ENCODE data around the gene THUMPD1. TPM values are rescaled to one million over a fixed set of nuclear protein-coding genes. Genes with fewer than 3 reads are reported as not detected.

THUMPD1 gene
- total RNA-seq, 4 donors from 2014 or later = 59.6 to 120 (median 91.8) TPM

- 67% methylated on average over 1 of the region's 1 CpG; no CpG with 5 or more reads in 1 of the 2 donors for WGBS, 2 donors (ENCODE audit: low coverage in 1 of 2)
- H3K27ac ChIP-seq = no peak overlapping the region
- no peak for ATAC-seq
- no peak overlapping the region for H3K4me3 ChIP-seq
- no peaks in the 10 kb centered on the region for H3K4me1 ChIP-seq
- H3K36me3 ChIP-seq = no peaks in the 10 kb centered on the region
- TF ChIP-seq EP300 (IDR thresholded peaks at IDR 0.05) (no peak), POLR2AphosphoS5 (IDR thresholded peaks at IDR 0.05) (no peak), CTCF (IDR thresholded peaks at IDR 0.05) (no peak)
- peaks cover 0 to 10% (median 0%) of the 10 kb centered on the region in 3 donors for H3K9me3 ChIP-seq
- H3K27me3 ChIP-seq = no peaks in the 10 kb centered on the region
Observed at GRCh38 chr16:20750558-20750957, 8.9 kb upstream of the THUMPD1 start.

- no peaks in the 10 kb centered on the region for H3K36me3 ChIP-seq
- no peak for TF ChIP-seq POLR2A (IDR thresholded peaks at IDR 0.05)
- no peak for TF ChIP-seq CTCF (IDR thresholded peaks at IDR 0.05)
- no peak for TF ChIP-seq POLR2AphosphoS5 (IDR thresholded peaks at IDR 0.05)
- TF ChIP-seq EP300 (IDR thresholded peaks at IDR 0.05) = no peak
- no peak overlapping the region for H3K4me3 ChIP-seq
- H3K27me3 ChIP-seq = no peaks in the 10 kb centered on the region
- H3K4me1 ChIP-seq = no peaks in the 10 kb centered on the region
- no peak overlapping the region for H3K27ac ChIP-seq
- WGBS, 2 donors (ENCODE audit: low coverage in 1 of 2) = 50 to 100% methylated on average over 1 of the region's 1 CpG
- ATAC-seq = no peak
- H3K9me3 ChIP-seq = peaks cover 0 to 10% (median 0%) of the 10 kb centered on the region in 3 donors
Observed at GRCh38 chr16:20749474-20749873, 7.9 kb upstream of the THUMPD1 start.

- H3K4me3 ChIP-seq = no peak overlapping the region
- WGBS, 2 donors (ENCODE audit: low coverage in 1 of 2) = 81 to 87% methylated on average over 4 of the region's 4 CpGs
- no peak for ATAC-seq
- H3K27ac ChIP-seq = no peak overlapping the region
- H3K27me3 ChIP-seq = no peaks in the 10 kb centered on the region
- H3K9me3 ChIP-seq = peaks cover 0 to 10% (median 0%) of the 10 kb centered on the region in 3 donors
- no peaks in the 10 kb centered on the region for H3K36me3 ChIP-seq
- TF ChIP-seq CTCF (IDR thresholded peaks at IDR 0.05) (no peak), POLR2A (IDR thresholded peaks at IDR 0.05) (no peak), POLR2AphosphoS5 (IDR thresholded peaks at IDR 0.05) (no peak), EP300 (IDR thresholded peaks at IDR 0.05) (no peak)
- no peaks in the 10 kb centered on the region for H3K4me1 ChIP-seq
Observed at GRCh38 chr16:20747030-20747816, 5.6 kb upstream of the THUMPD1 start.

GRCh38 chr16:20746461-20746860 is 4.8 kb upstream of the THUMPD1 start:
- ATAC-seq = no peak
- no peak for TF ChIP-seq POLR2AphosphoS5 (IDR thresholded peaks at IDR 0.05)
- TF ChIP-seq CTCF (IDR thresholded peaks at IDR 0.05) = no peak
- TF ChIP-seq EP300 (IDR thresholded peaks at IDR 0.05) = no peak
- no peak for TF ChIP-seq POLR2A (IDR thresholded peaks at IDR 0.05)
- Histone ChIP-seq H3K9me3 (peaks cover 0 to 10% (median 0%) of the 10 kb centered on the region in 3 donors), H3K36me3 (no peaks in the 10 kb centered on the region), H3K27ac (no peak overlapping the region), H3K4me1 (no peaks in the 10 kb centered on the region), H3K4me3 (no peak overlapping the region), H3K27me3 (no peaks in the 10 kb centered on the region)
- WGBS, 2 donors (ENCODE audit: low coverage in 1 of 2) = 91 to 93% methylated on average over 3 of the region's 3 CpGs

- H3K36me3 ChIP-seq = no peaks in the 10 kb centered on the region
- H3K4me1 ChIP-seq = peaks cover 0 to 9% (median 4%) of the 10 kb centered on the region in 3 donors
- no peak for ATAC-seq
- no peak for TF ChIP-seq POLR2A (IDR thresholded peaks at IDR 0.05)
- TF ChIP-seq POLR2AphosphoS5 (IDR thresholded peaks at IDR 0.05) = no peak
- no peak for TF ChIP-seq EP300 (IDR thresholded peaks at IDR 0.05)
- TF ChIP-seq CTCF (IDR thresholded peaks at IDR 0.05) = no peak
- 47 to 55% methylated on average over 4 to 6 of the region's 7 CpGs for WGBS, 2 donors (ENCODE audit: low coverage in 1 of 2)
- H3K4me3 ChIP-seq = no peak overlapping the region
- H3K27ac ChIP-seq = no peak overlapping the region
- peaks cover 0 to 10% (median 0%) of the 10 kb centered on the region in 3 donors for H3K9me3 ChIP-seq
- no peaks in the 10 kb centered on the region for H3K27me3 ChIP-seq
Observed at GRCh38 chr16:20744922-20745440, 3.4 kb upstream of the THUMPD1 start.
